ENCODE results near the gene RPIA.

DNA sequence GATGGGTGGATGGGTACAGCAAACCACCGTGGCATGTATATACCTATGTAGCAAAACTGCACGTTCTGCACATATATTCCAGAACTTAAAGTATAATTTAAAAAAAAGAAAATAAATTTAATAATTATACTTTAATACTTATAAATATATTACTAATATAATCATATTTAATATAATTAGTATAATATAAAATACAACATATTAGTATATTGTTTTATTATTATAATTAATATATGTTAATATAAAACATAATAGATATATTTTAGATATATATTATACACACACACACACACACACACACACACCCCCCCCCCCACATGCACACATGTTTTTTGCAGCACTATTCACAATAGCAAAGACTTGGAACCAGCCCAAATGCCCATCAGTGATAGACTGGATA is 29.8 kb downstream of the RPIA start:
- TF ChIP-seq CTCF (IDR thresholded peaks at IDR 0.05) (no peak), EZH2 (IDR thresholded peaks at IDR 0.05) (no peak), EZH2phosphoT487 (IDR thresholded peaks at IDR 0.05) (no peak)
